ENCODE data around the gene SLC25A34.

SLC25A34 gene

GRCh38 chr1:15733218-15733725 lies 2.8 kb upstream of the SLC25A34 start:
- no peak for DNase-seq (ENCODE audit: low read depth)

- DNase-seq (ENCODE audit: low read depth): no peak
Observed at GRCh38 chr1:15733726-15734226, 2.3 kb upstream of the SLC25A34 start.

- DNase-seq (ENCODE audit: low read depth): no peak
Observed at GRCh38 chr1:15734296-15734695, 1.8 kb upstream of the SLC25A34 start.

GRCh38 chr1:15734901-15735300 lies 1.2 kb upstream of the SLC25A34 start:
- no peak for DNase-seq (ENCODE audit: low read depth)

- DNase-seq (ENCODE audit: low read depth): no peak
Observed at GRCh38 chr1:15735304-15736037, 587 bp upstream of the SLC25A34 start.

GRCh38 chr1:15736892-15737261 lies 819 bp downstream of the SLC25A34 start:
- no peak for DNase-seq (ENCODE audit: low read depth)

GRCh38 chr1:15737324-15738319 lies 1.6 kb downstream of the SLC25A34 start:
- DNase-seq (ENCODE audit: low read depth): no peak

- DNase-seq (ENCODE audit: low read depth): no peak
Observed at GRCh38 chr1:15738416-15739113, 2.5 kb downstream of the SLC25A34 start.

- no peak for DNase-seq (ENCODE audit: low read depth)
Observed at GRCh38 chr1:15739259-15739658, 3.2 kb downstream of the SLC25A34 start.

GRCh38 chr1:15739745-15740144 lies 3.7 kb downstream of the SLC25A34 start:
- DNase-seq (ENCODE audit: low read depth): no peak

- peak; percentile 51 for DNase-seq (ENCODE audit: low read depth)
Observed at GRCh38 chr1:15740924-15741850, 5.1 kb downstream of the SLC25A34 start.

- no peak for DNase-seq (ENCODE audit: low read depth)
Observed at GRCh38 chr1:15742339-15742801, 6.3 kb downstream of the SLC25A34 start, which contains the start of gene TMEM82. Gene TMEM82 (plus strand): TSS chr1:15742499. CDS start chr1:15742560, 61 bp downstream.

GRCh38 chr1:15744122-15744679 lies 8.1 kb downstream of the SLC25A34 start:
- no peak for DNase-seq (ENCODE audit: low read depth)

GRCh38 chr1:15747378-15747777 lies 11.3 kb downstream of the SLC25A34 start:
- DNase-seq (ENCODE audit: low read depth): no peak

- DNase-seq (ENCODE audit: low read depth): no peak
Observed at GRCh38 chr1:15748264-15748663, 12.2 kb downstream of the SLC25A34 start.

GRCh38 chr1:15748690-15749398 lies 12.8 kb downstream of the SLC25A34 start:
- DNase-seq (ENCODE audit: low read depth): no peak

- DNase-seq (ENCODE audit: low read depth): no peak
Observed at GRCh38 chr1:15749399-15750291, 13.6 kb downstream of the SLC25A34 start.

GRCh38 chr1:15750924-15751323 lies 14.9 kb downstream of the SLC25A34 start:
- no peak for DNase-seq (ENCODE audit: low read depth)

- no peak for DNase-seq (ENCODE audit: low read depth)
Observed at GRCh38 chr1:15751717-15752116, 15.7 kb downstream of the SLC25A34 start.
